Adrenal gland (tissue), 12 donors: Measurements from ENCODE around the gene ITPR1. TPM values are rescaled to one million over a fixed set of nuclear protein-coding genes. Genes with fewer than 3 reads are reported as not detected.
A peak's percentile ranks its signal among the peaks of the same experiment; 100 is the strongest.

ENCODE experiments used
- DNase-seq, 7 donors: peaks; one replicate each; pipeline ENCODE4 v3.0.0-alpha.2; 2019 to 2020
- H3K27ac ChIP-seq, 5 donors: fragments of 200-600 bp; sonication (generic) in 4 of 5; 1 replicate in 3 of 5; 2 replicates in 2 of 5; pipeline versions ENCODE4 v1.5.1 to v1.8.0; 2016 to 2020; ENCODE audit warnings: mild to moderate bottlenecking in 1 of 5
- H3K27me3 ChIP-seq: fragments of 200-600 bp; 2 replicates; pipeline ENCODE4 v1.8.0; 2021
- H3K36me3 ChIP-seq, 2 donors: fragments of 200-600 bp; replicated peaks in 1 of 2; 1 replicate in 1 of 2; 2 replicates in 1 of 2; pipeline versions ENCODE4 v1.5.1 to v1.8.0; 2018 to 2022
- H3K4me1 ChIP-seq, 2 donors: fragments of 200-600 bp; replicated peaks in 1 of 2; 1 replicate in 1 of 2; 2 replicates in 1 of 2; pipeline versions ENCODE4 v1.5.1 to v1.8.0; 2018 to 2021
- H3K4me3 ChIP-seq, 4 donors: fragments of 200-600 bp; sonication (generic) in 3 of 4; one replicate each; pipeline ENCODE4 v1.5.1; 2016 to 2018
- H3K9me3 ChIP-seq, 3 donors: fragments of 200-600 bp; sonication (generic) in 1 of 3; replicated peaks in 1 of 3; 1 replicate in 2 of 3; 2 replicates in 1 of 3; pipeline versions ENCODE4 v1.5.1 to v1.8.0; 2016 to 2021
- CTCF ChIP-seq, 6 experiments: fragments of 450-650 bp in 4 of 6; fragments of 200-600 bp in 2 of 6; sonication (generic) in 1 of 6; IDR thresholded peaks; 1 replicate in 5 of 6; 2 replicates in 1 of 6; pipeline versions ENCODE4 v1.5.1 to v1.8.0; 2016 to 2021; ENCODE audit warnings: antibody characterized with exemption in 6 of 6, mild to moderate bottlenecking in 2 of 6, moderate library complexity in 1 of 6
- POLR2A ChIP-seq, 2 donors: fragments of 450-650 bp; IDR thresholded peaks; one replicate each; pipeline ENCODE4 v1.6.1; 2017; ENCODE audit warnings: antibody characterized with exemption in 2 of 2, mild to moderate bottlenecking in 2 of 2, moderate library complexity in 1 of 2
- WGBS, 4 donors: extraction: QIAGEN DNeasy Blood & Tissue Kit in 2 of 4; methylation state at CpG; one replicate each; pipeline versions ENCODE4 v1.1.5 to v1.1.7; 2013 to 2017; 5-methylcytosine and 5-hydroxymethylcytosine counted together
- intact Hi-C, 2 donors: fragments of 100-400 bp; cut with DNase I; formaldehyde crosslinking; loops; one replicate each; pipeline versions ENCODE4 v1.14.1 to v1.15.0; 2022 to 2023
- polyA plus RNA-seq, 3 donors: library from polyadenylated mRNA; stranded (reverse); fragments of 200-250 nt in 2 of 3; fragments of 350-450 nt in 1 of 3; fragmentation: Illumina TruSeq in 1 of 3; extraction: RNeasy Lipid Tissue Mini Kit (QIAGEN cat#74804) in 1 of 3; gene quantifications; one replicate each; pipeline ENCODE4 v1.2.3, GENCODE V29; 2013 to 2014
- total RNA-seq, 9 donors: library from RNA; depleted of rRNA in 4 of 9; stranded (reverse); fragments of >200 nt in 4 of 9; fragments of 120-200 nt in 1 of 9; fragmentation: NEBNext Ultra II Directional in 1 of 9; extraction: Animal tissue kit (Norgen Biotek cat#: 25700) in 1 of 9; gene quantifications; one replicate each; pipeline versions ENCODE4 v1.1.0 to v1.2.4, GENCODE V29; 2013 to 2023
- donor health status: healthy with polysubstance abuse.
- donor health status: Bipolar disorder and iron deficiency.
- donor health status: DM: yes; HTN: yes; CAD: no.
- donor health status: DM: no; HTN: no; CAD: no.
- donor health status: DM: no; HTN: no; CAD: no.
- donor health status: DM: yes; HTN: yes; CAD: no.

ITPR1 gene
- total and polyA plus RNA-seq, 12 donors, result 21.6 to 198 (median 76.6) TPM

GRCh38 chr3:4467522-4467867 lies 25.7 kb upstream of the ITPR1 start:
- H3K27ac ChIP-seq, result peak overlapping the region in 3 of 5 donors; percentile 78 to 92 (median 88)
- peaks cover 4 to 15% of the 10 kb centered on the region in 2 donors for H3K4me1 ChIP-seq
- H3K27me3 ChIP-seq, result no peaks in the 10 kb centered on the region
- DNase-seq, result peak in 1 of 7 donors; percentile 4
- TF ChIP-seq POLR2A (IDR thresholded peaks at IDR 0.05) (no peak), CTCF (IDR thresholded peaks at IDR 0.05) (no peak)
- no peaks in the 10 kb centered on the region for H3K9me3 ChIP-seq
- H3K4me3 ChIP-seq, result peak overlapping the region in 3 of 4 donors; percentile 84 to 99 (median 92)
- 65 to 77% (median 70%) methylated on average over 13 of the region's 13 CpGs for WGBS, 4 donors
- H3K36me3 ChIP-seq, result no peaks in the 10 kb centered on the region
- intact Hi-C loops, result loop anchor here in 1 of 2 donors (10.0 kb wide), 1 partner anchor 113 kb away; no protein-coding TSS in a partner anchor

GRCh38 chr3:4471907-4472306 lies 21.2 kb upstream of the ITPR1 start:
- DNase-seq, result peak in 1 of 7 donors; percentile 15
- no peaks in the 10 kb centered on the region for H3K36me3 ChIP-seq
- H3K4me1 ChIP-seq, result peaks cover 7 to 18% of the 10 kb centered on the region in 2 donors
- TF ChIP-seq CTCF (IDR thresholded peaks at IDR 0.05) (no peak), POLR2A (IDR thresholded peaks at IDR 0.05) (no peak)
- intact Hi-C loops, result loop anchor here in 1 of 2 donors (10.0 kb wide), 1 partner anchor 163 kb away; no protein-coding TSS in a partner anchor
- 7 to 48% (median 38%) methylated on average over 1 of the region's 1 CpG for WGBS, 4 donors
- H3K9me3 ChIP-seq, result no peaks in the 10 kb centered on the region
- H3K27me3 ChIP-seq, result no peaks in the 10 kb centered on the region
- no peak overlapping the region for H3K4me3 ChIP-seq
- no peak overlapping the region for H3K27ac ChIP-seq

- no peaks in the 10 kb centered on the region for H3K36me3 ChIP-seq
- no peaks in the 10 kb centered on the region for H3K9me3 ChIP-seq
- H3K4me1 ChIP-seq, result peaks cover 6 to 17% of the 10 kb centered on the region in 2 donors
- DNase-seq, result no peak
- no peak overlapping the region for H3K4me3 ChIP-seq
- H3K27ac ChIP-seq, result no peak overlapping the region
- intact Hi-C loops, result loop anchor here in 1 of 2 donors (10.0 kb wide), 1 partner anchor 162 kb away; no protein-coding TSS in a partner anchor
- no peaks in the 10 kb centered on the region for H3K27me3 ChIP-seq
- TF ChIP-seq CTCF (IDR thresholded peaks at IDR 0.05) (no peak), POLR2A (IDR thresholded peaks at IDR 0.05) (no peak)
- 92 to 100% (median 97%) methylated on average over 2 of the region's 2 CpGs for WGBS, 4 donors
Measured at GRCh38 chr3:4472312-4472711, 20.8 kb upstream of the ITPR1 start.

GRCh38 chr3:4472766-4473165 lies 20.4 kb upstream of the ITPR1 start:
- no peak for DNase-seq
- TF ChIP-seq CTCF (IDR thresholded peaks at IDR 0.05), result no peak
- TF ChIP-seq POLR2A (IDR thresholded peaks at IDR 0.05), result no peak
- Histone ChIP-seq H3K36me3 (no peaks in the 10 kb centered on the region), H3K9me3 (no peaks in the 10 kb centered on the region), H3K4me1 (peaks cover 3 to 13% of the 10 kb centered on the region in 2 donors), H3K4me3 (no peak overlapping the region), H3K27me3 (no peaks in the 10 kb centered on the region), H3K27ac (no peak overlapping the region)
- 90 to 100% (median 97%) methylated on average over 2 of the region's 2 CpGs for WGBS, 4 donors
- intact Hi-C loops, result loop anchor here in 1 of 2 donors (10.0 kb wide), 1 partner anchor 162 kb away; no protein-coding TSS in a partner anchor
